NCI-H2196 treated with DMSO at 0.1 percent for 48 hours (cell line): ENCODE results near the gene HNRNPUL1.
"Not testable (repeated sequence)": the region's sequence is repeated elsewhere in the genome, so short reads cannot be mapped to it uniquely, and the experiment has no call there.

Experiments used
- DNase-seq: peaks from one replicate; lab custom pipeline; 2025; ENCODE audit not compliant: unreplicated experiment; lab: John Stamatoyannopoulos, UW

HNRNPUL1 gene

GRCh38 chr19:41324231-41324702 lies 60.1 kb downstream of the HNRNPUL1 start:
- DNase-seq: no peak

DNA sequence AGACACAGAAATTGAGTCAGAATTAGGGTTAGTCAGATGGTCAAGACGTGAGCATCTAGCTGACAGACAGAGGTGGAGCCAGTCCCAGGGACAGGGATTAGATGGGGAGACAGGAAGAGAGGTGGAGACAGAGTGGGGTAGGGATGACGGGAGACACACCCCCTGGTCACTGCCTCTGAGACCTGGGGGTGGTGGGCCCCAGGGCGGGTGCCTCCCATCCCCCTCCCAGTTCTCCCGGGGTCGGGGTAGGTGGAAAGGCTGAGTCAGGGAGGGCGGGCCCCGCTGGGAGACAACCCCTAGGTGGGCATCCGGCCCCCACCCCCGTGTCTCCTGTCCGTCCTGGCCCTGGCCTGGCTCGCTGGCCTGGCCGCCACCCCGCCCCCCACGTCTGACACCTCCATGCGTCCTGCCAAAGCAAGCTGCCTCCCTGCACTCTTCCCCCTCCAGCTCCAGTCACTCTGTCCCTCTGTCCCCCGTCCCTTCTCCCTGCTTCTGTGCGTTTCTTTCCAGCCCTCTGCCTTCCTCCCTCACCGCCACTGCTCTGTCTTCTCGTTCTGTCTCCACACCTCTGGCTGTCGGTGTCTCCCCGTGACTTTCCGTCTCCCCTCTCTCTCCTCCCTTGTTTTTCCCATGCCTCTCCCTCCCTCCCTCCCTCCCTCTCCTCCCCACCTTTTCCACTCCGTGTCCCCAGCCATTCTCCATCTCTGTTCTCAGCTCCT lies 60.9 kb downstream of the HNRNPUL1 start:
- no peak for DNase-seq

GRCh38 chr19:41325640-41325946 lies 61.4 kb downstream of the HNRNPUL1 start:
- DNase-seq: no peak

DNA sequence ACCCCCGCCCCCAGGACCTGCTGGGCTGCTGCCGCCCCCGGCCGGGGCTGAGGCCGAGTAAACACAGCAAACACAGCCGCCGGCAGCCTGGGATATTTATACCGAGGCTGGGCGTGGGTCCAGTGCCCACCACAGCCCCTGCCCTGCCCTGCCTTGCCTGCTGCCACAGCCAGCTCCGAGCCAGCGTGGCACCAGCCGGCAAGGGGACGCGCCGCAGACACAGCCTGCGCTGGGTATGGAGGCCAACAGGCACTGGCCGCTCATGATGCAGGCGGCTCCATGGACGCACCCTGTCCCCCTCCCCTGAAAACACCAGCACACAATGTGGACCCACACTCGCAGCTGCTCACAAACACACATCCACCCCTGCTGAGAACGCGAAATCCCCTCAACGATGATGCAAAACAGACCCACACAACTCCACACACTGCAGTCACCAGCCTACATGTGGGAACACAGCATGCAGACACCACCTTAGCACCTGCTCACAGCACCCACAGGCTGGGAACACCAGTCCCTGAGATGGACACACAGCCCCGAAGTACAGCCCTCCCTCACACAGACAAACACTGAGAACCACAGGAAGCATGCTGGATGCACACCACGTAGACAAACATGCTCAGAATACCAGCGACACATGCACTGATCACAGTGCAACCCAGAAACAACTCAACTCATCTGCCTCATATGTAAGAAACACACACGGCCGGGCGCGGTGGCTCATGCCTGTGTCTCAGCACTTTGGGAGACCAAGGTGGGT lies 62.0 kb downstream of the HNRNPUL1 start:
- no peak for DNase-seq

GRCh38 chr19:41327076-41327575 lies 63.0 kb downstream of the HNRNPUL1 start:
- DNase-seq: no peak

DNA sequence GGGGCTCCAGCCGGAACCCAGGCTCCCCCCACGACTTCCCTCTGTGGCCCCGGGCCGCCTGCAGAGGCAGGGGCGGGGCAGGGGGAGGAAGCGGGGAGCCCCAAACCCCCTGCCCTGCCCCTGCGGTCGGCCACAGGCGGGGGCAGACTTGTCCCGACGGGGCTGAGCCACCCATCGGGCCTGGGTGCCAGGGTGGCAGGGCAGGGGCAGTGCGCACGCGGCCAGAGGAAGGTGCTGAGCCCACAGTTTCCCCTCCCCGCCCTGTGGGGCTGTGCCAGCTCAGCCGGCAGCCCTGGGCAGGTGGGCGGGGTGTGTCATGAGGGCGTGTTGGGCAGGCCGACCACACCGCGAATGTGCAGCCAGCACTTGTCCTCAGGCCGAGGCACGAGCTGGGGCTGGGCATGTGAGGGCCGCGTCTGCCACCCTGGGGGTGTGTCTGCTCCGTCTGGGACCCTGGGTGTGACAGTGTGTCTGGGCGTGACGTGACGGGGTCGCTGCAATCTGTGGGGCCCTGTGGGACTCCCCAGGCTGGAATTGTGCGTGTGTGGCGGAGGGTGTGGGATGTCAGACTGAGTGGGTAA lies 63.5 kb downstream of the HNRNPUL1 start:
- no peak for DNase-seq

GRCh38 chr19:41328157-41328841 lies 64.1 kb downstream of the HNRNPUL1 start:
- DNase-seq: no peak

- no peak for DNase-seq
Observed at GRCh38 chr19:41328842-41329225, 64.7 kb downstream of the HNRNPUL1 start.

GRCh38 chr19:41330481-41330880 lies 66.3 kb downstream of the HNRNPUL1 start:
- no peak for DNase-seq

DNA sequence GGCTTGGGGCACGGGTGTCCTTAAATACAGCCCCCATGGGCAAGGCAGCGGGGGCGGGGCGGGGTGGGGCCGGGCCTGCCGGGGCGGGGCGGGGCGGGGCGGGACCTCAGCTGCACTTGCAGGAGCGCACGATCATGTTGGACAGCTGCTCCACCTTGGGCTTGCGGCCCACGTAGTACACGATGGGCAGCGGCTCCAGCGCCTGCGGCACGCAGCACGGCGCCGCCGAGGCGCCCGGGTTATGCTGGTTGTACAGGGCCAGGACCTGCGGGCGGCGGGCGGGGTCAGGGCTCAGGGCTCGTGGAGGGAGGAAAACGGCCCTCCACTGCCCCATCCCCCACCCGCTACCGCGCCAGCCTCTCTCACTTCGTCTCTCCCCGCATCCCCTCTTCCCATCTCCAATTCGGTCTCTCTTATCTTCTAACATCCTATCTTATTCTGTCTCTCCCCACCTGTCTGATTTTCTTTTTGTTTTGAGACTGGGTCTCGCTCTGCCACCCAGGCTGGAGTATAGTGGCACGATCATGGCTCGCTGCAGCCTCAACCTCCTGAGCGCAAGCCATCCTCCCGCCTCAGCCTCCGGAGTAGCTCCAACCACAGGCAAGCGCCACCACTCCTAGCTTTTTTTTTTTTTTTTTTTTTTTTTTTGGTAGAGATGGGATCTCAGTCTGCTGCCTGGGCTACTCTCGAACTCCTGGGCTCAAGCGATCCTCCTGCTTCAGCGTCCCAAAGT lies 66.9 kb downstream of the HNRNPUL1 start:
- no peak for DNase-seq

- no peak for DNase-seq
Observed at GRCh38 chr19:41332000-41332399, 67.8 kb downstream of the HNRNPUL1 start.

GRCh38 chr19:41332468-41332867 lies 68.3 kb downstream of the HNRNPUL1 start:
- no peak for DNase-seq

GRCh38 chr19:41334793-41335192 lies 70.6 kb downstream of the HNRNPUL1 start:
- no peak for DNase-seq

DNA sequence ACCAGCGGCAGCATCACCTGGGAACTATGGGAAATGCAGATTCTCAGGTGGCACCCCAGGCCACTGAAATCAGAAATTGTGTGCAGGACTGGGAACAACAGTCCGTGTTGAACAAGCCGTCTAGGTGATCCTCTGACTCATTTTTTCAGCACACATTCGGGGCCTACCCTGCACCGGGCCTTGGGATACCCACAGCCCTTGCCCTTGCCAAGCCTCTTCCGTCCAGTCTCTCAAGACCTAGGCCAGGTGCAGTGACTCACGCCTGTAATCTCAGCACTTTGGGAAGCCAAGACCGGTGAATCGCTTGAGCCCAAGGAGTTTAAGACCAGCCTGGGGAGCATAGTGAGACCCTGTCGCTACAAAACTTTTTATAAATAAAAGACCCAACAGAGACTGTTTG lies 71.3 kb downstream of the HNRNPUL1 start:
- DNase-seq: no peak

DNA sequence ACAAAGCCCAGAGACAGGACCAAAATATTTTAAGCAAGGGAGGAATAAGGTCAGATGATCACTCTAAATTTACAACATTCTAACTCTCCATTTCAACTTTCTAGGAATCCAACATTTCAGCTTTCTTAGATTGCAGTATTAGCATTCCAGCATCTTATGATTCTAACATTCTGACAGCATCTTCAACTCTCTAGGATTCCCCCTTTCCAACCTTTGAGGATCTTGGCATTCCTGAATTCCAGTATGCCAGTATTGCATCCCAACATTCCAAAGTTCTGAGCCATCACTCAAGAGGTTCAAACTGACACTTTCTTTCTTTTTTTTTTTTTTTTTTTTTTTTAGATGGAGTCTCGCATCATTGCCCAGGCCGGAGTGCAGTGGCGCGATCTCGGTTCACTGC lies 75.8 kb downstream of the HNRNPUL1 start:
- DNase-seq: no peak

DNA sequence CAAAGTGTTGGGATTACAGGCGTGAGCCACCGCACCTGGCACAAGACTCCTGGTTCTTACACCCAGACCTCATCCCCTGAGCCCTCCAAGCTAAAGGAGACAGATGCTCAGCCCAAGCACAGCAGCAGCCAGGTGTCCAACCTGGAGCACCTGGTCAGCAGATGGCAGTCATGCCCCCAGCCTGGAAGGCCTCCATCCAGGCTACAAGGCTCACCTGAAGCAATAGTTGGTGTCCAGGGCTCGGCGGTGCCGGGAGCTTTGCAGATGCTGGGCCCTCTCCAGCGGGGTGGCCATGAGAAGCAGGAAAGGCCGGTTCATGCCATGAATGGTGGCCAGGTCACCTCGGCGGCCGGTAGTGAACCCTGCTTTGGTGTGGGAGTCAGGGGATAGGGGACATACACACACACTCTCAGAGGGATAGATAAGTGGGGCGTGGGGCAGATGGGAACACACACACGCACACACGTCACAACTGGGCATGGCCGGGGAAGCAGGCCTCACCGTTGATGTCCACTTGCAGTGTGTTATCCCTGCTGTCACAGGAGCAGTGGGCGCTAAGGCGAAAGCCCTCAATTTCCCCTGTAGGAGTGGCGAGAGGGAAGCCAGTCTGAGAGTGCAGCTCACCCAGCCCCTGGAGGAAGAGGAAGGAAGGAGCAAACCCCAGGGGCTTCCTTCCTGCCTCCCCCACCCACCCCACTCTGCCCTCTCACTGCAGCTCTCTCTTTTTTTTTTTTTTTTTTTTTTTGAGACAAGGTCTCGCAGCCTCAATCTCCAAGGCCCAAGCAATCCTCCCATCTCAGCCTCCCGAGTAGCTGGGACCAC lies 77.7 kb downstream of the HNRNPUL1 start:
- no peak for DNase-seq

- no peak for DNase-seq
Observed at GRCh38 chr19:41344162-41344561, 80.0 kb downstream of the HNRNPUL1 start.

GRCh38 chr19:41346916-41347315 lies 82.7 kb downstream of the HNRNPUL1 start:
- DNase-seq: not testable (repeated sequence)

- DNase-seq: no peak
Observed at GRCh38 chr19:41350735-41351338, 86.7 kb downstream of the HNRNPUL1 start.
